Breast epithelium (tissue), 3 donors: ENCODE measurements around the gene WNT3.

Experiments used
- POLR2A ChIP-seq: fragments of 450-650 bp; IDR thresholded peaks from one replicate; pipeline ENCODE4 v1.6.1; 2016; ENCODE audit warnings: antibody characterized with exemption, mild to moderate bottlenecking, moderate library complexity
- POLR2AphosphoS5 ChIP-seq, 3 donors: sonication (generic); formaldehyde crosslinking; IDR thresholded peaks; one replicate each; pipeline ENCODE4 v1.6.1; 2017; ENCODE audit warnings: antibody characterized with exemption in 3 of 3
- TF ChIP-seq, protein P1 (sequence below), 3 donors: fragments of 450-650 bp; IDR thresholded peaks; one replicate each; pipeline ENCODE4 v1.5.1; 2016 to 2017; ENCODE audit warnings: antibody characterized with exemption in 3 of 3, mild to moderate bottlenecking in 3 of 3, moderate library complexity in 3 of 3

DNA sequence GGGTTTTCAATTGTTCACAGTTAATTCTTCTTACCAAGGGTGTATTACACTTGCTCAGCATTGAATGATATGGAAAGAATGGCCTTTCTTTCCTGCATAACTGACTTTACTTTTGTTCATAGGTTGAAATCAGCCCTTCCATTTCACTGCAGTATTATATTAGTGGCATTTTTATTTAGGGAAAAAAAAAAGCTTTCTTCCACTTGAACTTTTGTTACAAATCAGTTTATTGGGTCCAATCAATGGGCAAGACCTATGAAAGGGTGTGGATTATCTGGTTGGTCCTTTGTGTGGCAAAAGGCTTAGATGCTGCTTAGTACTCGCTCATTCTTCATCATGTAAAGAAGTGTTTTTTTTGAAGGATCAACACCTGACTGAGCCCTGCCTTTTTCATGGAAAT lies 74.1 kb downstream of the WNT3 start:
- TF ChIP-seq, protein P1, sequence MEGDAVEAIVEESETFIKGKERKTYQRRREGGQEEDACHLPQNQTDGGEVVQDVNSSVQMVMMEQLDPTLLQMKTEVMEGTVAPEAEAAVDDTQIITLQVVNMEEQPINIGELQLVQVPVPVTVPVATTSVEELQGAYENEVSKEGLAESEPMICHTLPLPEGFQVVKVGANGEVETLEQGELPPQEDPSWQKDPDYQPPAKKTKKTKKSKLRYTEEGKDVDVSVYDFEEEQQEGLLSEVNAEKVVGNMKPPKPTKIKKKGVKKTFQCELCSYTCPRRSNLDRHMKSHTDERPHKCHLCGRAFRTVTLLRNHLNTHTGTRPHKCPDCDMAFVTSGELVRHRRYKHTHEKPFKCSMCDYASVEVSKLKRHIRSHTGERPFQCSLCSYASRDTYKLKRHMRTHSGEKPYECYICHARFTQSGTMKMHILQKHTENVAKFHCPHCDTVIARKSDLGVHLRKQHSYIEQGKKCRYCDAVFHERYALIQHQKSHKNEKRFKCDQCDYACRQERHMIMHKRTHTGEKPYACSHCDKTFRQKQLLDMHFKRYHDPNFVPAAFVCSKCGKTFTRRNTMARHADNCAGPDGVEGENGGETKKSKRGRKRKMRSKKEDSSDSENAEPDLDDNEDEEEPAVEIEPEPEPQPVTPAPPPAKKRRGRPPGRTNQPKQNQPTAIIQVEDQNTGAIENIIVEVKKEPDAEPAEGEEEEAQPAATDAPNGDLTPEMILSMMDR (IDR thresholded peaks at IDR 0.05), result no peak
- no peak for TF ChIP-seq POLR2AphosphoS5 (IDR thresholded peaks at IDR 0.05)
- TF ChIP-seq POLR2A, result no peak
